ENCODE data around the gene TXNIP. TPM values are rescaled to one million over a fixed set of nuclear protein-coding genes. Genes with fewer than 3 reads are reported as not detected.

The TXNIP gene
- total and polyA plus RNA-seq, 2 donors (not counting 1 experiment from before 2014, with no cell fraction given) = 542 to 1,651 TPM

DNA sequence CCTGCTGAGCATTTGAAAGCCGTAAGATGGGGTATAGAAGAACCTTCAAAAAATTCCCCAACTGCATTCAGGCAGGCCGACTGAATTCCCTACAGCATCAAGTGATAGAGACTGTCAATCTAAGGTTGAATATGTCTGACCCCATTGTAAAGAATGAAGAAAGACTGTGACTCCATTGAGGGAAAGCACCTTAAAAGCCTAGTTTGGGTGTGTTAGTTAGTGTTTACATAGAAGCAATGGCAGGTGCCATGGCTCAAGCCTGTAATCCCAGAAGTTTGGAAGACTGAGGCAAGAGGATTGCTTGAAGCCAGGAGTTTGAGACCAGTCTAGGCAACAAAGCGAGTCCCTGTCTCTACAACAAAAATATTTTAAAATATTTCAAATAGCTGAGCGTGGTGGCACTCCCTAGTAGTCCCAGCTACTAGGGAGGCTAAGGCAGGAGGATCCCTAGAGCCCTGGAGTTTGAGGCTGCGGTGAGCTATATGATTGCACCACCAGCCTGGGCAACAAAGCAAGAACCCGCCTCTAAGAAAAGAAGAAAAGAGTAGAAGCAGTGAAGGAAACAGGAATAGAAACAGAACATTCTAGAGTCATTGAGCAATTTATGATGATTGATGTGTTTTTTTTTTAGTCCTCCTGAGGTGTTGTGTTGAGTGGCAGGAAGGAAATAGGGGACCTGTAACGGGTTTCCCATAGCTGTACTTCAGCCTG is 16.5 kb downstream of the TXNIP start:
- intact Hi-C loops (cut with micrococcal nuclease) = loop anchor here (1.0 kb wide), 4 partner anchors 16 to 53 kb away; partner anchors contain the start of genes ANKRD34A, LIX1L, POLR3GL and RBM8A
- Histone ChIP-seq H3K4me1 (ENCODE audit: control insufficient read depth in 2 of 2, insufficient read depth in 2 of 2, low read length in 2 of 2) (peaks cover 74 to 77% of the 10 kb centered on the region in 2 donors), H3K79me2 (ENCODE audit: control insufficient read depth, insufficient read depth, low read length) (peaks cover 47% of the 10 kb centered on the region), H3K4me3 (ENCODE audit: control extremely low read depth in 1 of 5, extremely low read depth in 1 of 5, insufficient read depth in 1 of 5, low read depth in 2 of 5, low read length in 4 of 5) (peak overlapping the region in 4 of 5 experiments; percentile 16 to 52 (median 29)), H3K27ac (ENCODE audit: low read length in 2 of 2) (peak overlapping the region; percentile 96 to 97), H3K27me3 (replicated peaks in 1 of 4; ENCODE audit: control extremely low read depth in 1 of 4, control insufficient read depth in 3 of 4, insufficient read depth in 4 of 4, low read length in 3 of 4) (no peaks in the 10 kb centered on the region), H3K36me3 (replicated peaks in 1 of 2; ENCODE audit: control extremely low read depth in 1 of 2, control insufficient read depth in 1 of 2, extremely low read depth in 1 of 2, insufficient read depth in 2 of 2, low read length in 1 of 2) (peaks cover 0 to 5% of the 10 kb centered on the region in 2 experiments), H3K4me2 (replicated peaks; ENCODE audit: low read depth, low read length, poor library complexity, severe bottlenecking) (peak overlapping the region; percentile 75), H3K9ac (ENCODE audit: low read length) (peak overlapping the region; percentile 59), H4K20me1 (ENCODE audit: control insufficient read depth, insufficient read depth, low read length, poor library complexity, severe bottlenecking) (no peaks in the 10 kb centered on the region), H2AFZ (ENCODE audit: insufficient read depth, low read depth, low read length, poor library complexity, severe bottlenecking) (peak overlapping the region; percentile 50), H3K9me3 (ENCODE audit: control extremely low read depth in 1 of 3, control insufficient read depth in 2 of 3, insufficient read depth in 1 of 3, low read length in 2 of 3) (no peaks in the 10 kb centered on the region)
- peak; percentile 10 for ATAC-seq (ENCODE audit: low read depth)
- no peak for TF ChIP-seq EZH2 (IDR thresholded peaks at IDR 0.05; ENCODE audit: borderline replicate concordance, insufficient read depth, low read depth, low read length, poor library complexity, severe bottlenecking)
- TF ChIP-seq, protein P1, sequence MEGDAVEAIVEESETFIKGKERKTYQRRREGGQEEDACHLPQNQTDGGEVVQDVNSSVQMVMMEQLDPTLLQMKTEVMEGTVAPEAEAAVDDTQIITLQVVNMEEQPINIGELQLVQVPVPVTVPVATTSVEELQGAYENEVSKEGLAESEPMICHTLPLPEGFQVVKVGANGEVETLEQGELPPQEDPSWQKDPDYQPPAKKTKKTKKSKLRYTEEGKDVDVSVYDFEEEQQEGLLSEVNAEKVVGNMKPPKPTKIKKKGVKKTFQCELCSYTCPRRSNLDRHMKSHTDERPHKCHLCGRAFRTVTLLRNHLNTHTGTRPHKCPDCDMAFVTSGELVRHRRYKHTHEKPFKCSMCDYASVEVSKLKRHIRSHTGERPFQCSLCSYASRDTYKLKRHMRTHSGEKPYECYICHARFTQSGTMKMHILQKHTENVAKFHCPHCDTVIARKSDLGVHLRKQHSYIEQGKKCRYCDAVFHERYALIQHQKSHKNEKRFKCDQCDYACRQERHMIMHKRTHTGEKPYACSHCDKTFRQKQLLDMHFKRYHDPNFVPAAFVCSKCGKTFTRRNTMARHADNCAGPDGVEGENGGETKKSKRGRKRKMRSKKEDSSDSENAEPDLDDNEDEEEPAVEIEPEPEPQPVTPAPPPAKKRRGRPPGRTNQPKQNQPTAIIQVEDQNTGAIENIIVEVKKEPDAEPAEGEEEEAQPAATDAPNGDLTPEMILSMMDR (IDR thresholded peaks at IDR 0.05) = no peak
- CTCF ChIA-PET = interaction anchor here (0.6 to 9.5 kb wide), 14 partner anchors 14 to 134 kb away, joined by 3 to 361 read pairs (median 32); partner anchors contain the start of genes ANKRD34A, LIX1L, NUDT17 and PIAS3
- no peaks in the 10 kb centered on the region for H3K9me3 Mint-ChIP-seq (ENCODE audit: insufficient read depth)
- peaks cover 37% of the 10 kb centered on the region for H3K4me1 Mint-ChIP-seq
- 20% methylated on average over 3 of the region's 7 CpGs for WGBS (ENCODE audit: insufficient coverage)
- no peak overlapping the region for H3K4me3 Mint-ChIP-seq
- H3K27ac Mint-ChIP-seq = no peak overlapping the region
- no peaks in the 10 kb centered on the region for H3K27me3 Mint-ChIP-seq
- POLR2A ChIA-PET = interaction anchor here (0.6 to 4.7 kb wide), 13 partner anchors 13 to 122 kb away, joined by 3 to 131 read pairs (median 10); partner anchors contain the start of genes ANKRD34A, LIX1L, PEX11B and POLR3GL
- DNase-seq = peak; percentile 72

All from B cell (primary cell).